Mucosa of gallbladder (tissue), 1 donor: ENCODE data around the gene HIPK2. TPM values are rescaled to one million over a fixed set of nuclear protein-coding genes. Genes with fewer than 3 reads are reported as not detected.

Experiments used
- DNase-seq: peaks from one replicate; pipeline ENCODE4 v3.0.0-alpha.2; 2020; ENCODE audit warnings: low spot score
- total RNA-seq: library from RNA; stranded (reverse); gene quantifications from one replicate; pipeline ENCODE4 v1.2.1, GENCODE V29; 2021
- donor health status: DM: no; HTN: no; CAD: no.

Gene HIPK2
- total RNA-seq, 1 donor from 2014 or later, result 49.0 TPM

GRCh38 chr7:139650429-139651100 is 127.2 kb downstream of the HIPK2 start:
- no peak for DNase-seq

- DNase-seq, result peak; percentile 22
These were observed 128.8 kb downstream of the HIPK2 start for GRCh38 chr7:139648941-139649425.

- no peak for DNase-seq
These were observed 129.4 kb downstream of the HIPK2 start for GRCh38 chr7:139648391-139648861.

- no peak for DNase-seq
These were observed 129.9 kb downstream of the HIPK2 start for GRCh38 chr7:139647814-139648390.

GRCh38 chr7:139647085-139647484 is 130.7 kb downstream of the HIPK2 start:
- no peak for DNase-seq

- no peak for DNase-seq
These were observed 131.2 kb downstream of the HIPK2 start for GRCh38 chr7:139646566-139646965.

GRCh38 chr7:139645572-139646523 is 131.9 kb downstream of the HIPK2 start:
- DNase-seq, result peak; percentile 80

- DNase-seq, result no peak
These were observed 133.7 kb downstream of the HIPK2 start for GRCh38 chr7:139643951-139644585.

GRCh38 chr7:139642283-139642682 is 135.5 kb downstream of the HIPK2 start:
- DNase-seq, result no peak

GRCh38 chr7:139641337-139641992 is 136.3 kb downstream of the HIPK2 start:
- DNase-seq, result no peak

- no peak for DNase-seq
These were observed 137.1 kb downstream of the HIPK2 start for GRCh38 chr7:139640681-139641080.

GRCh38 chr7:139639563-139639962 is 138.2 kb downstream of the HIPK2 start:
- no peak for DNase-seq

GRCh38 chr7:139635526-139636302 is 142.1 kb downstream of the HIPK2 start:
- DNase-seq, result peak; percentile 51

- DNase-seq, result no peak
These were observed 143.7 kb downstream of the HIPK2 start for GRCh38 chr7:139634087-139634486.

GRCh38 chr7:139631520-139632031 is 146.2 kb downstream of the HIPK2 start:
- DNase-seq, result no peak

GRCh38 chr7:139630643-139631519 is 146.9 kb downstream of the HIPK2 start:
- DNase-seq, result no peak

- no peak for DNase-seq
These were observed 148.3 kb downstream of the HIPK2 start for GRCh38 chr7:139629392-139630082.

GRCh38 chr7:139627831-139628230 is 150.0 kb downstream of the HIPK2 start:
- no peak for DNase-seq

GRCh38 chr7:139626817-139627216 is 151.0 kb downstream of the HIPK2 start:
- DNase-seq, result no peak
